HepG2 (cell line): ENCODE measurements around the gene MTMR1. TPM values are rescaled to one million over a fixed set of nuclear protein-coding genes. Genes with fewer than 3 reads are reported as not detected.

Experiments used
- ATAC-seq: fragments of 200-7000 bp; cut with Tn5 transposase; 3 replicates; pipeline ENCODE4 v1.9.1; 2020; ENCODE audit warnings: mild to moderate bottlenecking, moderate library complexity
- BruUV-seq: library from RNA; stranded (reverse); fragments of 400-500 nt; replicated peaks from 2 replicates; lab custom pipeline; 2021; lab: Mats Ljungman, UMichigan
- CTCF ChIA-PET: fragments of 300-600 bp; formaldehyde crosslinking; extraction: SDS; loops from one replicate; lab custom pipeline; 2021; ENCODE audit warnings: low total read pairs, inconsistent platforms, low intra/inter-chr PET ratio; lab: Yijun Ruan, JAX
- POLR2A ChIA-PET: fragments of 350-600 bp; sonication (Branson Sonifier 250); formaldehyde crosslinking; loops from one replicate; lab custom pipeline; 2020; ENCODE audit warnings: antibody characterized with exemption, inconsistent platforms; lab: Yijun Ruan, JAX
- DNase-seq: peaks from one replicate; pipeline ENCODE4 v3.0.0-alpha.2; 2015; ENCODE audit warnings: low spot score
- FAIRE-seq: peaks from 3 replicates; lab custom pipeline; 2011; peaks lifted over from hg19 to GRCh38; lab: Jason Lieb, UNC
- H2AFZ ChIP-seq: one replicate; pipeline ENCODE4 v1.6.1; 2011; ENCODE audit warnings: low read length, inconsistent platforms
- H3K27ac ChIP-seq: fragments of 300-600 bp; 3 replicates; pipeline ENCODE4 v1.8.0; 2011; ENCODE audit warnings: mixed run types, mild to moderate bottlenecking, mixed read lengths, low read length, inconsistent platforms; ENCODE audit not compliant: insufficient read depth; ENCODE audit errors: extremely low read length
- H3K27me3 ChIP-seq, 2 experiments: fragments of 200-600 bp in 1 of 2; 2 replicates in 1 of 2; 3 replicates in 1 of 2; pipeline versions ENCODE4 v1.6.0 to v1.8.0; 2011; ENCODE audit warnings: low read length in 2 of 2, mild to moderate bottlenecking in 2 of 2, moderate library complexity in 2 of 2, inconsistent platforms in 1 of 2; ENCODE audit not compliant: insufficient read depth in 2 of 2, control insufficient read depth in 1 of 2
- H3K36me3 ChIP-seq, 2 experiments: fragments of 200-600 bp in 1 of 2; replicated peaks in 1 of 2; 2 replicates in 1 of 2; 3 replicates in 1 of 2; pipeline versions ENCODE4 v1.5.1 to v1.8.0; 2011; ENCODE audit warnings: low read length in 2 of 2, inconsistent platforms in 1 of 2; ENCODE audit not compliant: insufficient read depth in 2 of 2, control insufficient read depth in 1 of 2
- H3K4me1 ChIP-seq: 2 replicates; pipeline ENCODE4 v1.5.1; 2012; ENCODE audit warnings: low read length, inconsistent platforms; ENCODE audit not compliant: insufficient read depth
- H3K4me2 ChIP-seq: 2 replicates; pipeline ENCODE4 v1.6.0; 2011; ENCODE audit warnings: low read depth, low read length, inconsistent platforms
- H3K4me3 ChIP-seq, 3 experiments: fragments of 200-600 bp in 1 of 3; sonication (generic), shearing (Covaris generic) in 1 of 3; replicated peaks in 1 of 3; 2 replicates each; pipeline ENCODE4 v1.5.1; 2011 to 2016; ENCODE audit warnings: low read length in 3 of 3, inconsistent platforms in 2 of 3, low read depth in 2 of 3, mild to moderate bottlenecking in 2 of 3, control low read depth in 1 of 3, mixed read lengths in 1 of 3; ENCODE audit not compliant: insufficient read depth in 1 of 3
- H3K79me2 ChIP-seq: one replicate; pipeline ENCODE4 v1.6.1; 2011; ENCODE audit warnings: low read length, inconsistent platforms; ENCODE audit not compliant: insufficient read depth
- H3K9ac ChIP-seq: 2 replicates; pipeline ENCODE4 v1.6.0; 2011; ENCODE audit warnings: mild to moderate bottlenecking, low read depth, low read length, inconsistent platforms; ENCODE audit not compliant: insufficient read depth
- H3K9me3 ChIP-seq: 2 replicates; pipeline ENCODE4 v1.5.1; 2012; ENCODE audit warnings: mild to moderate bottlenecking, low read length
- H4K20me1 ChIP-seq: 2 replicates; pipeline ENCODE4 v1.6.0; 2011; ENCODE audit warnings: inconsistent platforms, mild to moderate bottlenecking, low read length, moderate library complexity; ENCODE audit not compliant: insufficient read depth
- TOE1 ChIP-seq: sonication (generic); formaldehyde crosslinking; IDR thresholded peaks from 2 replicates; pipeline ENCODE4 v1.4.0; 2020; ENCODE audit warnings: mild to moderate bottlenecking, missing genetic modification reagents
- YEATS2 ChIP-seq: sonication (generic); formaldehyde crosslinking; IDR thresholded peaks from 2 replicates; pipeline ENCODE4 v1.4.0; 2020; ENCODE audit warnings: missing genetic modification reagents, borderline replicate concordance
- WGBS: methylation state at CpG from one replicate; pipeline ENCODE4 v1.1.6; 2017; ENCODE audit warnings: low lambda C conversion rate; 5-methylcytosine and 5-hydroxymethylcytosine counted together
- in situ Hi-C: cut with HindIII; loops from 2 replicates; pipeline ENCODE4 v1.10.0; 2017; ENCODE audit warnings: low pct_unique_long_range_greater_than_20kb; ENCODE audit not compliant: extremely low pct_ligation_motif_present
- intact Hi-C: fragments of 100-400 bp; cut with micrococcal nuclease; formaldehyde crosslinking; loops from one replicate; pipeline ENCODE4 v1.10.0; 2022; ENCODE audit not compliant: unreplicated experiment
- polyA plus RNA-seq, 8 experiments: library from polyadenylated mRNA; depleted of rRNA in 3 of 8; stranded (reverse) in 7 of 8; unstranded in 1 of 8; fragments of >200 nt; fragmentation: Illumina TruSeq in 4 of 8; extraction: Trizol in 4 of 8; gene quantifications; 2 replicates each; pipeline versions ENCODE4 v1.2.1 to v1.2.3, GENCODE V29; 2011 to 2016; ENCODE audit warnings: low read depth in 4 of 8, missing spikeins in 1 of 8, mixed read lengths in 1 of 8; ENCODE audit not compliant: insufficient read depth in 1 of 8
- total RNA-seq, 5 experiments: library from RNA; depleted of rRNA; stranded (reverse); fragments of >200 nt; fragmentation: Illumina TruSeq; extraction: Trizol; gene quantifications; 2 replicates each; pipeline ENCODE4 v1.2.3, GENCODE V29; 2016; ENCODE audit warnings: low read depth in 1 of 5

The MTMR1 gene
- total and polyA plus RNA-seq, 2 of the 13 experiments (the other 11 are each of a cell fraction or from before 2014, with no cell fraction given): 8.9 to 11.1 TPM

DNA sequence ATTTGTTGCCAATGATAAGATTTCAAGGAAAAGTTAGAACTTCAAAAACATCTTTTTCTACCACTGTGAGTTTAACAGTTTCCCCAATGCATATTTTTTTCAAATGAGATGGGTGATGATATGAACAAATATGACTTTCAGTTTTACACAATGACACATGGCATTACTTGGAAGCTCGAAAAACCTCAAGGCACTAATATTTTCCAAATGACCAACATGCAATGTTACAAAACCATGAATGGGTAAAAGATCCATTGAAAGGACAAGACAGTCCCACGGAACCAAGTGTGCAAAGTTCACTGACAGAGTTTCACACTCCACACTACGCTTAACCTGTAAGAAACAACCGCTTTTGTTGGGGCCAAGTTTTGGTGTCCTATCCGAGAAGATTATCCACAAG is 120.7 kb downstream of the MTMR1 start:
- Histone ChIP-seq H3K79me2 (no peaks in the 10 kb centered on the region), H3K27ac (no peak overlapping the region), H3K4me1 (no peaks in the 10 kb centered on the region), H4K20me1 (no peaks in the 10 kb centered on the region), H3K9ac (no peak overlapping the region), H3K9me3 (no peaks in the 10 kb centered on the region), H3K4me2 (no peak overlapping the region), H3K27me3 (no peaks in the 10 kb centered on the region), H3K36me3 (no peaks in the 10 kb centered on the region), H2AFZ (no peak overlapping the region), H3K4me3 (no peak overlapping the region)
- no peak for DNase-seq
- ChIA-PET POLR2A (no interaction called here), CTCF (no interaction called here)
- 77% methylated on average over 2 of the region's 5 CpGs for WGBS
- ATAC-seq: no peak
- in situ Hi-C loops (no loop called here), intact Hi-C loops (no loop called here)
- BruUV-seq: no TSS peak
- TF ChIP-seq TOE1: no peak
- no peak for TF ChIP-seq YEATS2
- no peak for FAIRE-seq

Other genes with a start within 250 kb of the MTMR1 start
- 15.2 and 27.2 TPM in 2 replicates for gene MTM1, start 124.8 kb upstream of the MTMR1 start, total RNA-seq (2016; rRNA removed; fragmentation: Illumina TruSeq; extraction: Trizol)
- gene MTM1, start 124.8 kb upstream of the MTMR1 start, polyA plus RNA-seq (2011; rRNA removed): 8.7 and 12.0 TPM in 2 replicates
- gene CD99L2, start 205.3 kb downstream of the MTMR1 start, total RNA-seq (2016; rRNA removed; fragmentation: Illumina TruSeq; extraction: Trizol): 2.8 and 7.6 TPM in 2 replicates
- 6.9 and 8.6 TPM in 2 replicates for gene CD99L2, start 205.3 kb downstream of the MTMR1 start, polyA plus RNA-seq (2011; rRNA removed)